C4-2B (cell line): ENCODE measurements around the gene MALRD1.

ENCODE experiments used
- H3K27ac ChIP-seq: fragments of 450-650 bp; 2 replicates; pipeline ENCODE4 v1.5.1; 2017
- ZFX ChIP-seq: fragments of 450-650 bp; IDR thresholded peaks from 2 replicates; pipeline ENCODE4 v1.6.1; 2017
- TF ChIP-seq, protein P1 (sequence below): fragments of 450-650 bp; conservative IDR thresholded peaks from 2 replicates; pipeline ENCODE4 v1.5.1; 2017; ENCODE audit warnings: mild to moderate bottlenecking

The MALRD1 gene

DNA sequence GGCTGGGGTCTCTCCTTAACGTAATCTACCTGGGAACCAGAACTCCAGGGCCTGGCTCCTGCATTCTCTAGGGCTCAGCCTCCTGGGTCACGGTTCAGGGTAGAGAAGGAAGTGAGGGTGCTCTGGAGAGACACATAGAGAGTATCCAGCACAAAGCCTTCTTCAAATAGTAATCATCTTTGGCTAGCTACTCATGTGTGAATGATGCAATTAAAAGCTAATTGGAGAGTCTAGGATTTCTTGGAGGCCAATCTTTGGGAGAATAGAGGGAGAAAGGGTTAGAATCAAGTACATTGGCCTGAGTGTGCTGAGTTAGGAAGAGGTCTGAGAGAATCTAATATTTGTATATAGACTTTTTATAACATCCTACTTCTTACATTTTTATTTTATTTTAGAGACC is 24.0 kb upstream of the MALRD1 start:
- TF ChIP-seq, protein P1, sequence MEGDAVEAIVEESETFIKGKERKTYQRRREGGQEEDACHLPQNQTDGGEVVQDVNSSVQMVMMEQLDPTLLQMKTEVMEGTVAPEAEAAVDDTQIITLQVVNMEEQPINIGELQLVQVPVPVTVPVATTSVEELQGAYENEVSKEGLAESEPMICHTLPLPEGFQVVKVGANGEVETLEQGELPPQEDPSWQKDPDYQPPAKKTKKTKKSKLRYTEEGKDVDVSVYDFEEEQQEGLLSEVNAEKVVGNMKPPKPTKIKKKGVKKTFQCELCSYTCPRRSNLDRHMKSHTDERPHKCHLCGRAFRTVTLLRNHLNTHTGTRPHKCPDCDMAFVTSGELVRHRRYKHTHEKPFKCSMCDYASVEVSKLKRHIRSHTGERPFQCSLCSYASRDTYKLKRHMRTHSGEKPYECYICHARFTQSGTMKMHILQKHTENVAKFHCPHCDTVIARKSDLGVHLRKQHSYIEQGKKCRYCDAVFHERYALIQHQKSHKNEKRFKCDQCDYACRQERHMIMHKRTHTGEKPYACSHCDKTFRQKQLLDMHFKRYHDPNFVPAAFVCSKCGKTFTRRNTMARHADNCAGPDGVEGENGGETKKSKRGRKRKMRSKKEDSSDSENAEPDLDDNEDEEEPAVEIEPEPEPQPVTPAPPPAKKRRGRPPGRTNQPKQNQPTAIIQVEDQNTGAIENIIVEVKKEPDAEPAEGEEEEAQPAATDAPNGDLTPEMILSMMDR: no peak
- TF ChIP-seq ZFX: no peak
- H3K27ac ChIP-seq: no peak overlapping the region

DNA sequence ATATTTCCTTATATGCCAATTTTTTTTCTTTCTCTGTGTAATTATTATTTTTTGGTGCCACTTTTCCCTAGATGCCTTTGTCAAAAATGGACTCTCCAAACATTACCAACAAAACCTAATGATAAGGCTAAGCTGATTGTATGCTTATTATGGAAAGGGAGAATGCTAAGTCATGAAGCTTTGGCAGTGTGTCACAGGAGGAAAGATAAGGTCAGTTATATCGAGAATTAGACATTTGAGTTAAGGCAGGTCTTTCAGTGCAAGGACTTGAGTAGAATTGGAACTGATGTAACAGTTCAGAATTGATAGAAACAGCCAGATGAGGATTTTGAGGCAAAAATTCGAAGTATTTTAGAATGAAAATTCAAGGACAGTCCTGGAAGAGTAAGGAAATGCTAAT is 16.8 kb upstream of the MALRD1 start:
- no peak for TF ChIP-seq ZFX
- TF ChIP-seq, protein P1: no peak
- H3K27ac ChIP-seq: no peak overlapping the region

DNA sequence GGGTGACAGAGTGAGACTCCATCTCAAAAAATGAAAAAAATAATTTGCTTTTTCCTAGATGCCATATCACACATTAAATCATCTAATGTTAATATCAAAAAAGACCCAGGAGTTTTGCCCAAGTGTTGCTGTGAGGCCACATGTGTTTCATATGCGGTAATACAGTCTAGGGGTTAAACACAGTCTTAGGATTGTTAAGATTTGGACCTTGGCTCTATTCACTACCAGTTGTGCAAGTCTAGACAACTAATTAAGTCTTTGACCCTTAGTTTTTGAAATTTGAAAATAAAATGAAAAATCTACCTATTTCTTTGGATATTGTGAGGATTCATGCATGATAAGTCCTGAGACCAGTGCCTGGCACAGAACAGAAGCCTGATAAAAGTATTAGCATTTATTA is 14.9 kb upstream of the MALRD1 start:
- H3K27ac ChIP-seq: no peak overlapping the region
- no peak for TF ChIP-seq ZFX
- TF ChIP-seq, protein P1: no peak

DNA sequence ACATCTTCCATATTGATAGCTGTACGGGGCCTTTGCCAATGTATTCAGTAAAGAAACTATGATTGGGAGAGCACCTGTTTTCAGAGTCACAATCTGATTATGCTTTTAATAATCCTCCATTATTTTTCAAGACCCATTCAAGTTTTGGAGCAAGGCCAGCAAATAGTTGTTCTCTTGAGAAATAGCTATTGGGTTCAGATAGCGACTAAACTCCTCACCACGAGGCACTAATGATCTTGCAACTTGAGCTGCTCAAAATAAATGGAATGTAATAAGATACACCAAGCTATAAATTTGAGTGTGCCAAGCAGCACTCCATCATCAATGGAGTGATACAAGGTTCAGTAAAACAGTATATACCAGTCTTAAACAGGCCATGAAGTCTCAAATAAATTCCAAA is 7.4 kb upstream of the MALRD1 start:
- no peak overlapping the region for H3K27ac ChIP-seq
- TF ChIP-seq, protein P1: no peak
- TF ChIP-seq ZFX: no peak

GRCh38 chr10:19043431-19043830 is 5.2 kb upstream of the MALRD1 start:
- TF ChIP-seq ZFX: no peak
- TF ChIP-seq, protein P1: no peak
- H3K27ac ChIP-seq: no peak overlapping the region

GRCh38 chr10:19046679-19047078 is 1.9 kb upstream of the MALRD1 start:
- no peak for TF ChIP-seq ZFX
- TF ChIP-seq, protein P1: no peak
- no peak overlapping the region for H3K27ac ChIP-seq

DNA sequence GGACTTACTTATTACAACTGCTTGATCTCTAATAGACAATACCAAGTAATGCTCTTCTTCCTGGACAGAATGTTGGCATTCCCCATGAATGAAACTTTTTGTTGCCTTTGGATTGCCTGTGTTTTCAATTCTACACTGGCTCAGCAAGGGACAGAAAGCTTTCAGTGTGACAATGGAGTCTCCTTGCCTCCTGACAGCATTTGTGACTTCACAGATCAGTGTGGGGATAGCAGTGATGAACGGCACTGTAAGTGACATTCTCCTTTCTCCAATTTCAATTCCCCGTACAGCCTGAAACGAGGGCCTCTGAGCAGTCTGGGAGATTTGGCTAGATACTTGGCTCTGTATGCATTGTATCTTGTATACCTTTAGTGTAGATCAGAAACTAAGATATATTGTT is 290 bp downstream of the MALRD1 start:
- H3K27ac ChIP-seq: no peak overlapping the region
- TF ChIP-seq ZFX: no peak

DNA sequence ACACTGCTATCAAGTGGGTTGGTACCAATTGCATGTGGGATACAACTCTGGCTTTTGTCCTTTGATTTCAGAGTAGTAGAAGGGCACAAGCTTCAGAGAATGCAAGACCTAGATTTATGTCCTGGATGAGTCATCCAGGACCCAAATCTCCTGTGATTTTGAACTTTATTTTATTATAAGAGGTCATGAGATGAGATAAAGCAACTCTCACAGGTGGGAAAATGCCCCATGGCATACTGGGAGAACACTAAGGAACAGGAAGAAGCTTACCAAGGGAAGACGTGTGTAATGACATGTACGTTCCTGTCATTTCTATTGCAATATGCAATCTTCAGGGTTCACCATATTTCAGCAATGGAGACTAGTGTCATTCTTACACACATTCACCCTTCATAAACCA is 966 bp downstream of the MALRD1 start:
- no peak overlapping the region for H3K27ac ChIP-seq
- TF ChIP-seq, protein P1: no peak
- TF ChIP-seq ZFX: no peak
